ENCODE measurements around the gene CLEC2L.

- TF ChIP-seq CTCF (IDR thresholded peaks at IDR 0.05; ENCODE audit: borderline replicate concordance, extremely low read depth, low read length, poor library complexity, severe bottlenecking) (no peak), EZH2 (IDR thresholded peaks at IDR 0.05; ENCODE audit: borderline replicate concordance, low read depth, low read length, severe bottlenecking) (no peak)
Observed at GRCh38 chr7:139572704-139573385, 49.4 kb downstream of the CLEC2L start.

All from DND-41 (cell line).